A673 (cell line): Measurements from ENCODE around the gene SEL1L. TPM values are rescaled to one million over a fixed set of nuclear protein-coding genes. Genes with fewer than 3 reads are reported as not detected.

ENCODE experiments used
- Bru-seq: library from RNA; stranded (reverse); fragments of 400-500 nt; gene quantifications from one replicate; lab custom pipeline; 2021; lab: Mats Ljungman, UMichigan
- BruChase-seq, 2 experiments: library from RNA; stranded (reverse); fragments of 400-500 nt; gene quantifications; one replicate each; lab custom pipeline; 2021; lab: Mats Ljungman, UMichigan
- BruUV-seq: library from RNA; stranded (reverse); fragments of 400-500 nt; replicated peaks from 2 replicates; lab custom pipeline; 2021; lab: Mats Ljungman, UMichigan
- CTCF ChIA-PET: fragments of 300-600 bp; sonication (Branson Sonifier 250); formaldehyde crosslinking; loops from one replicate; lab custom pipeline; 2022; ENCODE audit warnings: antibody characterized with exemption; lab: Charles Lee
- POLR2A ChIA-PET: fragments of 300-600 bp; sonication (Branson Sonifier 250); formaldehyde crosslinking; loops from one replicate; lab custom pipeline; 2022; ENCODE audit warnings: antibody characterized with exemption; ENCODE audit not compliant: low non-redundant PET; lab: Charles Lee
- DNase-seq: peaks from one replicate; pipeline ENCODE4 v3.0.0-alpha.2; 2015; ENCODE audit warnings: low spot score
- H3K27ac ChIP-seq: fragments of 200-600 bp; sonication (generic); 2 replicates; pipeline ENCODE4 v1.5.1; 2016; ENCODE audit warnings: mixed run types, low read depth, mild to moderate bottlenecking, mixed read lengths, antibody characterized with exemption, low read length; ENCODE audit not compliant: poor library complexity, severe bottlenecking
- H3K27me3 ChIP-seq: fragments of 200-600 bp; sonication (generic); replicated peaks from 2 replicates; pipeline ENCODE4 v1.6.1; 2017; ENCODE audit warnings: mixed run types, low read depth, mild to moderate bottlenecking, mixed read lengths, antibody characterized with exemption, low read length; ENCODE audit not compliant: insufficient read depth, poor library complexity
- H3K36me3 ChIP-seq: fragments of 200-600 bp; sonication (generic); 2 replicates; pipeline ENCODE4 v1.6.1; 2016; ENCODE audit warnings: mixed run types, mild to moderate bottlenecking, mixed read lengths, antibody characterized with exemption, low read length; ENCODE audit not compliant: insufficient read depth, poor library complexity, severe bottlenecking
- H3K4me1 ChIP-seq: fragments of 200-600 bp; sonication (generic); 2 replicates; pipeline ENCODE4 v1.6.1; 2017; ENCODE audit warnings: mixed run types, mild to moderate bottlenecking, mixed read lengths, antibody characterized with exemption, low read length; ENCODE audit not compliant: insufficient read depth, poor library complexity, severe bottlenecking
- H3K4me3 ChIP-seq: fragments of 200-600 bp; sonication (generic); 2 replicates; pipeline ENCODE4 v1.5.1; 2016; ENCODE audit warnings: low read depth, mixed run types, mild to moderate bottlenecking, mixed read lengths, low read length; ENCODE audit not compliant: poor library complexity, severe bottlenecking
- H3K9me3 ChIP-seq: fragments of 200-600 bp; sonication (generic); 2 replicates; pipeline ENCODE4 v1.6.1; 2016; ENCODE audit warnings: mixed run types, low read depth, mild to moderate bottlenecking, mixed read lengths, antibody characterized with exemption, low read length; ENCODE audit not compliant: poor library complexity, severe bottlenecking
- CTCF ChIP-seq: fragments of 300-800, 200-600 bp; sonication (generic); conservative IDR thresholded peaks from 2 replicates; pipeline ENCODE4 v1.5.1; 2017; ENCODE audit warnings: low read depth, mild to moderate bottlenecking, antibody characterized with exemption, low read length, moderate library complexity, mixed read lengths
- EZH2 ChIP-seq: fragments of 200-600 bp; sonication (generic); IDR thresholded peaks from 2 replicates; pipeline ENCODE4 v1.6.1; 2017; ENCODE audit warnings: borderline replicate concordance, low read depth, mild to moderate bottlenecking, mixed read lengths, antibody characterized with exemption, low read length; ENCODE audit not compliant: poor library complexity, severe bottlenecking
- intact Hi-C: fragments of 100-400 bp; cut with micrococcal nuclease; formaldehyde crosslinking; loops from one replicate; pipeline ENCODE4 v1.10.0; 2022; ENCODE audit not compliant: unreplicated experiment
- long read RNA-seq: library from polyadenylated mRNA; stranded (forward); transcript quantifications from one replicate; pipeline ENCODE4 v2.0.0, GENCODE V29; 2022
- total RNA-seq: library from RNA; stranded (reverse); gene quantifications from 2 replicates; pipeline ENCODE4 v1.2.3, GENCODE V29; 2021

Gene SEL1L
- total RNA-seq, result 52.5 and 56.6 TPM in 2 replicates
- percentile 81 among the genes with signal in this experiment for Bru-seq, nascent RNA
- BruChase-seq, experiment 1, labeled RNA remaining after a 2-hour chase, result percentile 82 among the genes with signal in this experiment
- percentile 91 among the genes with signal in this experiment for BruChase-seq, experiment 2, labeled RNA remaining after a 6-hour chase
- long read RNA-seq, full-length matches to known transcripts, result 105 of 142 reads
- long read RNA-seq, partial matches to known transcripts, result 7 of 142 reads
- long read RNA-seq, other reads (novel, unspliced or antisense), result 30 of 142 reads

DNA sequence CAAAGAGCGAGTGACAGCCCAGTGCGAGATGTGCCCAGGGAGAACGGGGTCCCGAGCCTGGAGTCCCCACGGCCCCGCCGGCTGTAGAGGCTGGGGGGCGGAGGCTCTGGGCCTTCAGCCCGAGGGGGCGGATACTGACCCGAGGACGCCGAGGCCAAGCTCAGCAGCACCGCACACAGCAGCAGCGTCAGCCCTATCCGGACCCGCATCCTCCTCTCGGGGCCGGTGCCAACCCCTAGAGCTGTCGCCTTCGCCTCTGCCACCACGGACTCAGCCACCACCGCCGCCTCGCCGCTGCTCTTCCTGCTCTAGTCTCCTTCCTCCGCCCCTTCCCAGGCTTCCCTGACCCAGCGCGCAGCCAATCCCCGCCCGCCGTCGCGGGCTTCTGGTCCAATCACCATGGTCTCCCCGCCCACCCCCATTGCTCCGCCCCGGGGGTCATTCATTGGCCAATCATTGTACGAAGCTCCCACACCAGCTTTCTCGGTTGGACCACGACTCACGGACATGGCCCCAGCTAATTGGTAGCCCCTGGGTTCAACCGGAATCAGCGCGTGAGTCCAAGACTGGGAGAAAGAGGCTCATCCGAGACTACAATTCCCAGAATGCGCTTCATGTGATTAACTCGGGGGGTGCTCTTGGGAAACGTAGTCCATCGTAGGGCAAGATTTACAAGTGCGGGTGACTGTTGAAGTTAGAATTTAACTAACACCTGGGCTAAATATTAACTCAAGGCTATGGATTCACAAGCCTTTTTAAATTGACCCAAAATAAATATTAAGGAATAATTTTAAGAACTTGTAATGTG lies at the start of gene SEL1L:
SEL1L (minus strand) TSS at position 318 of the 808 bp plus-strand sequence; CDS start at position 209, 109 bp downstream.
- intact Hi-C loops, result no loop called here
- peak within 1 kb of the TSS; percentile 70 for H3K27ac ChIP-seq
- ChIA-PET CTCF (no interaction called here), POLR2A (interaction anchor here (0.6 kb wide), 1 partner anchor 26 kb away, joined by 3 read pairs; no protein-coding TSS in a partner anchor)
- H3K36me3 ChIP-seq, result no peaks in the 10 kb centered on the region
- no peaks in the 10 kb centered on the region for H3K27me3 ChIP-seq
- peak; percentile 100 for DNase-seq
- peaks cover 14% of the 10 kb centered on the region for H3K4me1 ChIP-seq
- TF ChIP-seq CTCF, result no peak
- TF ChIP-seq EZH2, result no peak
- H3K4me3 ChIP-seq, result peak within 1 kb of the TSS; percentile 95
- BruUV-seq, result no TSS peak
- no peaks in the 10 kb centered on the region for H3K9me3 ChIP-seq

- Histone ChIP-seq H3K4me1 (no peaks in the 10 kb centered on the region), H3K36me3 (no peaks in the 10 kb centered on the region), H3K27ac (no peak overlapping the region), H3K9me3 (no peaks in the 10 kb centered on the region), H3K4me3 (no peak overlapping the region), H3K27me3 (no peaks in the 10 kb centered on the region)
- CTCF ChIA-PET, result no interaction called here
- intact Hi-C loops, result no loop called here
- TF ChIP-seq CTCF, result no peak
- no peak for TF ChIP-seq EZH2
- DNase-seq, result no peak
- POLR2A ChIA-PET, result no interaction called here
- no TSS peak for BruUV-seq
Measured at GRCh38 chr14:81582420-81582819, 48.8 kb upstream of the SEL1L start.

- Histone ChIP-seq H3K36me3 (no peaks in the 10 kb centered on the region), H3K27me3 (no peaks in the 10 kb centered on the region), H3K9me3 (no peaks in the 10 kb centered on the region), H3K4me1 (no peaks in the 10 kb centered on the region), H3K4me3 (no peak overlapping the region), H3K27ac (no peak overlapping the region)
- TF ChIP-seq EZH2 (no peak), CTCF (no peak)
- intact Hi-C loops, result no loop called here
- DNase-seq, result no peak
- ChIA-PET CTCF (no interaction called here), POLR2A (no interaction called here)
- no TSS peak for BruUV-seq
Measured at GRCh38 chr14:81579115-81579514, 45.5 kb upstream of the SEL1L start.
